NCI-H446 (cell line): Measurements from ENCODE around the gene GLYATL1.

Source experiments
- DNase-seq, 2 experiments: peaks; one replicate each; lab custom pipeline; 2025; lab: John Stamatoyannopoulos, UW

GLYATL1 gene, protein sequence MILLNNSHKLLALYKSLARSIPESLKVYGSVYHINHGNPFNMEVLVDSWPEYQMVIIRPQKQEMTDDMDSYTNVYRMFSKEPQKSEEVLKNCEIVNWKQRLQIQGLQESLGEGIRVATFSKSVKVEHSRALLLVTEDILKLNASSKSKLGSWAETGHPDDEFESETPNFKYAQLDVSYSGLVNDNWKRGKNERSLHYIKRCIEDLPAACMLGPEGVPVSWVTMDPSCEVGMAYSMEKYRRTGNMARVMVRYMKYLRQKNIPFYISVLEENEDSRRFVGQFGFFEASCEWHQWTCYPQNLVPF

DNA sequence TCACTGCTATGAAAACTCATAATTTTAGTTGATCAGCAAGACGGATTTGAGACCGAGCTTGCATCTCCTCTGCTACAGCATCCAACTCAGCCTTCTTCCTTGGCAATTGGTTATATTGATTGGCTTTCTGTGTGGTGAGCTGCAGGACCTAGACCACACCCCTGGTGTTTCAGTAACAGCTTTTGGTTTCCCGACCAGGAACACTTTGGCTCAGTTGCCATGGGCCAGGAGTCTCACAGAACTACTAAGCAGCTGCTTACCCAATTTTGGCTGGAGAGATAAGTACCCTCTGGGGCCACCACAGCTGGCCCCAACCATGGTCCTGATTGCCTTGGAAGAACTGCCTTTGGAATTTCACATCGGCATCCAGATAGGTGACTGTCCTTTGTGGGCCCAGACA lies at the start of gene GLYATL1:
TSS of gene GLYATL1 (plus strand) at position 212 of the 400 bp plus-strand sequence. CDS start 7,600 bp downstream, outside the sequence.
- no peak for DNase-seq

DNA sequence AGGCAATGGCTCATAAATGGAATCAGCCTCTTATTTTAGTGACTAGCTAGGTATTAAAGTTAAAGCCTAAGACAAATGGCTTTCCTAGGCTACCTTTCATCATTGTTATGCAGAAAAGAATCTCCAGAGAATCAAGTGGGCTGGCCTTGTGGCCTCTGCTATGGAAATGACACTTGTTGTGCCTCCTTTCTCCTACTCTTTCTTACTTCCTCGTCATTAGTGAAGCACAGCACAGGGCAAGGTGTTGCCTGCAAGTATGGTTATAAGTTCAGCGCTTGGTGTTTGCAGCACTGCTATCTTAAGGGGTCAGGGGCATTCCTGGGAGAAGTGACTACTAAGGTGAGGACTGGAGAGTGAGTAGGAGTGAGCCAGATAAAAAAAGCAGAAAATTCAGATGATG lies 45.4 kb upstream of the GLYATL1 start:
- DNase-seq: no peak

DNA sequence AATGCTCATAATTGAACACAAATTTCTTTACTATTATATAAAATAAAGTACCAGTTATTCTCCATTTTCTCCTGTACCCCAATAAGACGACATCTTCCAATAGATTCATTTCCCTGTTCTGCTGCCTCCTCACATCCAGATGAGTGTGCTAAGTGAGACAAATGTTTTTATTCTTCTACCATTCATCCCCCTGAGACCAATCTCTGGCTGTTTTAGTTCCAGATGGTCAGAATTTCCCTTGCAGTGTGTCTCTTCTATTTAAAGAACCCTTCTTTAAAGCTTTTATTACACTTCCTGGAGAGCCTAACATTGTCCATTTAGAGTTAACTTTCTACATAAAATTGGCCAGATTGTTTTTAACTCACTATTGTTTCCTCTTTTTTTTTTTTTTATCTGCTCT lies 41.2 kb upstream of the GLYATL1 start:
- DNase-seq: no peak

DNA sequence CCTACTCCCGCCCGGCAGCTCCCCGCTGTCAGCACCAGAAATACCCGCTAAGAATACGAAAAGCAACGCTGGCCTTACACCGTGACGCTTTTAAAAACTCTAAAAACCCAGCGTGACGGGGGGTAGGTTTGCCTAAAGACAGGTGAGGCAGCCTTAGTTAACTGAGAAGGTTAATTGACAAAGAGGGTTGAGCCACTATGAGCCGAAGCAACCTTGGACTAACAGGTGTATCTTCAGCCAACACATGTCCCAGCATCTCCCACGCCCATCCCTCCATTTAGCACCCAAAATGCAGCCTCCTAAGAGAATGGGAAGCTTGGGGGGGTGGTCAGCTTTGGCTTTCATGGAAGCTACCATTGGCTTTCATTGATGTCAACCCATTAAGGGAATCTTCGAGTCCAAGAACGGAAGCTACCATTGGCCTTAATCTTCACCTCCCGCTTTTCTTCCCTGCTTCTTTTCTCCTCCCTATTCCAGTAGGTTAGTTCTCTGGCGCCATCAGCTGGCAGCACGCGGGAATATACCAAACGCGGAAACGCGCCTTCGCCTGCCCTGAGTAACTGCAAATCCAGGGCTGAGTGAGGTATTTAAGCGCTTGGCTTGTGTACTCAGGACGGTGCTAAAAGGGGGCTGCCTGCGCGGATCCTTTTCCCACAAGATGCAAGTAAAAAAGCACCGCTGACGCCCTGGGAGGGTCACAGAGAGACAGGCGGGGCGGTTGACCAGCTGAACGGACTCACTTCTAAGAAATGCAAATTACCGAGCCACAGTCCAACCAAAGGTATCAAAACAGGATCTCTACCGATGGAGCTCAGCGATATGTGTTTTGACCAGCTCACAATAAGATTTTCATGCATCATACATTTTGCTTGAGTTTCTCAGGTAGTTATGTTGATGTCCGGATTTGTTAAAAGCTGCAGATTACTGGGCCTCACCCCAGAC lies 38.5 kb upstream of the GLYATL1 start:
- peak in 1 of 2 experiments; percentile 29 for DNase-seq

DNA sequence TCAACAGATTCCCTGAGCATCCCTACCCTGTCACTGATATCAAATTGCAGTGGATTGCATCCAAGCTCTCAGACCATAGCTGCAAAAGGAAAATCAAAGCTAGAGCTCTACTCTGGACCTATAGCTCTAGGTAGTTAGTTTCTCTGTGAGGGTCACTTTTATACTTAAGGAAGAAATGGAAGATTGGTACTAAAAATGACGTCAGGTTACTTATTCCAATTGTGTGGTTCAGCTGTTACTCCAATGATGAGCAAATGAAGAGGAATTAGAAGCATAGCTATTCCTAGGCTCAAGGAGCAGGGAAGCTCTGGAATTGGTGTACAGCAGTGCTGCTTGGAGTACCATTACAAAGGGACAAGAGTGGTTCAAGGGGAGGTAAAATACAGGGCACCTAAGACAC lies 36.4 kb upstream of the GLYATL1 start:
- no peak for DNase-seq

DNA sequence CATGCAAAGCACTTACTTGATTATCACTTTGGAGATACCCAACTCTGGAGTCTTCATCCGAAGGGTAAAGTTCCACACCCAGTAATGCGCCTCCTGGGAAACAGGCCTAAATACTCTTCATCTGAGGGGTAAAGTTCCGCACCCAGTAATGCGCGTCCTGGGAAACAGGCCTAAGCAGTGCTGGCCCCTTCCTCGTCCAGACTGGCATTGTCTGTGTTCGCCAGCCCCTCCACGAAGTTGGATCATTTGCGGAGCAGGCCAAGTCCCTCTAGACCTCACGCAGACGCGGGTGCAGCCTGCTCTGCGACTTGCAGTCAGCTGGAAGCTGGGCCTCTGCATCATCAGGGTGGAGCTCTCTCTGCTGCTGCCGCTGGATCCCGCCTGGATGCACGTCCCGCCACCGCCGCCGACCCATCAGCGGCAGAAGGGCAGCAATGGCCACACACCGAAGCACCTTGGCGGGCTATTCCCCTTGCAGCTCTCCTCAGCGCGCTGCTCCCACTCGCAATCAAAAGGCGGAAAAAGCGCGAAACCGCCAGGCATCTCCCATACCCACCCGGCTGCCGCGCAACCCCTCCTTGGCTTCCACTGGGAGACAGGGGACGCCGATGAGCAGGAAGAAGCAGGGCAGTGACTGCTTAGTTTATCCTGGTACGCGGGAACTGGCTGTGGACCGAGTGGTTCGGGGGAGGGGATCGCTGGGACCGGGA lies 34.1 kb upstream of the GLYATL1 start:
- peak; percentile 71 to 76 for DNase-seq

DNA sequence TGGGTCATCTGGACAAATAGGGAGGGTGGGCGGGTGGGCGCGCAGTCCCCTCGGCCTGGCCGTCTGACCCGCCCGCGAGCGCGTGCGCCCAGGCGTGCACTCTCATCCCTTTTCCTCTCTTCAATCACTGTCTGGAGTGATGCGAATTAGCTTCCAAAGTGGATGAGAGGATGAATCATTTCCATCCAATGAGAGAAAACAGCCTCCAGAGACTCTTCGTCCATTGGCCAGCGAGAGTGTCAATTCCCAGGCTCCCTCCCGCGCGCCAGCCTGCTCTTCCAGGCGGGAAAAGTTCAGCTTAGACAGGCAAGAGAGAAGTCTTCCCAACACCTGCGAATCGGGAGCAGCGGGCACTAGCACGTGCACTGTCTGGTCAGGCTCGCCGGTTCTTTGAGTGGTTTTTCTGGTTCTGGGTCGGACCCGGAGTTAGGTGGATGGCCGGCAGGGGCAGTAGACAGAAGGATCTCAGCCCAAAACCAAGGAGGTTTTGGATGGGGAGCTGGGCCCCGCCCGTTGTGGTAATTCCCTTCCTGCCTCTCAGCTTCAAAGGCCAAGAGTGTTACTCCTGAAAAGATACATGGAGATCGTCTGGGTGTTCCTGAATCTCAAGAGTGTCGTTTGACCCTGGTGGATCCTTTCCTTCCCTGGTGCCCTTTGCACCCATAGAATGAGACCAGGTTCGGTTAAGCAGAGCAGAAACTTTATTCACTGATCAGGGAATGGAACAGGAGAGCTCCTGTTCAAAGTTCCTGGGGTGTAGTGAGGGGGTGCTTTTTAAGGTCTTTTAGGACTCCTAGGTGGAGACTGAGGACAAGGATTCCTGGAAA lies 33.4 kb upstream of the GLYATL1 start:
- peak; percentile 88 to 97 for DNase-seq

DNA sequence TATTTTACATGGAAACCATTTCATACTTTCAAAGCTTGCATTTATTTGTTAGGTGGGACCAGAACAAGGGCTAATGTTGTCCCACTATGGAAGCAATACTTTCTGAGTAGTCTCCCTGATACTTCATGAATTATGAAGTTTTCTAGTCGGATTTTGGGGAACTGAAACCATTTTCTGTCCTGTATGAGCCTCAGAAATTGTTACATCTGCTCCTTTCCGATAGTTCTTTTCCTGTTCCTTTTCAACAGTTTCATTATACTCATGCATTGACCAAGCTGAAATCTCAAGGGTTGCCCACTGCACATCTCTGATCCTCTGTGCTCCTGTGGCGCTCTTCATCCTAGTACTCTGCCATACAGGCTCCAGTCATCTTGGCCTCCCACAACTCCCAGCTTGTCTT lies 31.5 kb upstream of the GLYATL1 start:
- no peak for DNase-seq

DNA sequence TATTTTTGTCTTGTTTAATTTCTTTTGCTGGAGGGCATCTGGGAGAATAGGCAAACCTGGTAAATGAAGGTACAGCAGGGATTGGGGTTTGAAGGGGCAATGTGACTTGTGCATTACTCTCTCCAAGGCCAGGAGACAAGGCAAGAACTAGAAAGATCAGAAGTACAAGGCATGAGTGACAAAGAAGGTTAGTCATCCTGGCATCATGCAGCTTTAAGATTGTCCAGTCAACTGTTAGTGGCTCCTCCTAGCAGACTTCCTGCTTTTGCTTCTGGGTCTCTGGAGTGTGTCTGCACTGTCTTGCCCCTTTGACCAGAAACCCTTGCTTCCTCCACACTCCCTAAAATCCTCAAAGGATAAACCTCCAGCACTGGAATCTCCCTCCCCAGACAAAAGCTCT lies 27.2 kb upstream of the GLYATL1 start:
- no peak for DNase-seq

DNA sequence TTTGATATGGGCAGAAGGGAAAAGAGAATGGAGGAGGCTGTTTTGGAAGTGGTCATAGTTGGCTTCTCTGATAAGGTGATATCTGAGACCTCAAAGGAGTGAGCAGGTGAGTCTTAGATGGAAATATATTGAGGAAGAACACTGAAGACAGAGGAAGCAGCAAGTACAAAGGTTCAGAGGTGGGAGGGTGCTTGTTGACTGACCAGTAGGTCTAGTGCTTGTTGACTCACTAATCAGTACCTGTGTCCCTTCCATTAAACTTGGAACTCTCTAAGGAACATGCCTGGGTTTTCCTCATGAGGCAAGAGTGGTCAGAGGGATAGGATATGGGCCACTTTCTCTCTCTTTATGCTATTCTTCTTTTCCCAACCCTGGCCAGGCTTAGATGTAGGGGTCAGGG lies 25.6 kb upstream of the GLYATL1 start:
- no peak for DNase-seq

DNA sequence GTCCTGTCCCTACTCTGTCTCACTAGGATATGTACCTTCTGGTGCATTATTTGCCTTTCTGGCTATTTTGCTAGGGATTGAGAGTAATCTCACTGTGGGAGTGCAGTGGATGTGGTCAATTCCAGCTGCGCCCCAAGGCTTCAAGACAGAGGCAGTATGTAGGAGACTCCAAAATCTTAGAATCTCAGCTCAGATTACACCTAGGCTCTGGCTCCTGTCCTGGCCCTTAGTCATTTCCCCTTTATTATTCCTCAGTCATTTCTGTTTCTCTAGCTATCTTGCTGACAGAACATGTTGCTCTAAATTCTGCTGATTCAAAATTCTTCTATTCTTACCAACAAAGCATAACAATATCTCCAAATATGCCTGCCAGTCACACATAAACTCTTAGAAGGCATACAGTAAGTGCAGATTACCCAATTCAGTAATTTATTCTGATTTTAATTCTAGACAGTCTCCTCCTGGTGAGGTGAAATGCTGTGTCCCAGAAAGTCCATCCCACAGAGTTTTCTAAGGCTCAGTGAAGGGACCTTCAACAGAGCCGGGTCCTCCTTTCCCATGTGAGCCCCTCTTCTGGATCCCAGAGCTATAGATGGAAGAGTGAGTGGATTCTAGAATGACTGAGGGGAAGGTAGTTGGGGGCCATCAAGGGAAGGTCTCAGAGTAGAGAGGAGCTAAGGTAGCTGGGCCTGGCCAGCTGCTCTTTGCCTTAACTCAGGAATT lies 24.3 kb upstream of the GLYATL1 start:
- DNase-seq: no peak

DNA sequence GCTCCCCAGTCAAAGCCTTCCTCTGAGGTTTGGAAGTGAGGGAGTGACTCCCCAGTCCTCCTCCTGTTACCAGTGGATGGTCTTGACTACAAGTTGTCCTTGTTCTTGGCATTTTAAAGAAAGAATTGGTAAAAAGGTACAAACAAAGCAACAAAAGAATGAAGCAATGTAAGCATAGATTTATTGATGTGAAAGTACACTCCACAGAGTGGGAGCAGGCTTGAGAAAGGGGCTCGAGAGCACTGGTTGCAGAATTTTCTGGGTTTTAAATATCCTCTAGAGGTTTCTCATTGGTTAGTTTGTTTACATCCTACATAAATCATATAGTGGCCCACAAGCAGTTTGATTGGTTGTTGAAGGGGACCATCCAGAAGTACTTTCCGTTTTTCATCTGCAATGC lies 22.7 kb upstream of the GLYATL1 start:
- DNase-seq: no peak

DNA sequence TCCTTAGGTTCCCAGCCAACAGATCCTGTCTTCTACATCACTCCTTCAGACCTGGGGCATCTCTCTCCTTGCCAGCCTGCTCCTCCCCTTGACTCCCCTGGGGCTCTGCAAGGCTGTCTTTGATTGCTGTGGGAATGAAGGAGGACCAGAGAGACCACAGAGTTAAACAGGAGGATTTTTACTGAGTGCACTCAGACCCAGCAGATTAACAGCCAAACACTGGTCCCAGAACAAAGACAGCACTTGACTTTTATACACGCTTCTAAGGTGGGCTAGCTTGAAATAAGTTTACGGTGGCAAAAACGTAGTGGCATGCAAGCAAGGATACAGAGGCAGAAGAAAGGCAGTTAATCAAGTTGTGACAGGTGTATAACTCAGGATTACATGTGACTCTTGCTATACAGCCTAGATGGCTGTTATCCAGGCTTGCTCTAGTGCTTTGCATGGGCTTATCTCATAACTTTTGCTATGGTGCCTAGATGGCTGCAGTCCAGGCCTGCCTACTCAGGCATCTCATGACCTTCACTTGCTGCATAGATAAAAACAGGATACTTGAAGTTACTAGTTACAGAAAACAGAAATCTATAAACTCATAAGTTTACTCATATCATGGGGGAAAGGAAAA lies 22.0 kb upstream of the GLYATL1 start:
- DNase-seq: no peak

DNA sequence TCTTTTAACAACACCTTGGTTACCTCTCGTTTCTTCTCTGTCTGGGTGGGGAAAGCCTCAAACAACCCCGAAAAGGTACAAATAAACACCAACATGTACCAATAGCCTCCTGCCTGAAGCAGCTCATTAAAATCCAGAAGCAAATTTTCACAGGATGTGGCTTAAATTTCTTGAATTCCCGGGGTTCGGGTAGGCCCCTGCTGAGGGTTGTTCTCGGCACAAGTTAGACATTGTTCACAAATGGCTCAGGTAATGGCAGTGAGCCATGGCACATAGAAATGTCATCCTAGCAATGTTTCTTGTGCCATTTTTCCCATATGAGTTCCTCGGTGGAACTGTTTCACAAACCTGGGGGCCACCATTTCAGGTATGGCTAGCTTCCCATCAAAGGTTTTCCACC lies 19.7 kb upstream of the GLYATL1 start:
- no peak for DNase-seq

DNA sequence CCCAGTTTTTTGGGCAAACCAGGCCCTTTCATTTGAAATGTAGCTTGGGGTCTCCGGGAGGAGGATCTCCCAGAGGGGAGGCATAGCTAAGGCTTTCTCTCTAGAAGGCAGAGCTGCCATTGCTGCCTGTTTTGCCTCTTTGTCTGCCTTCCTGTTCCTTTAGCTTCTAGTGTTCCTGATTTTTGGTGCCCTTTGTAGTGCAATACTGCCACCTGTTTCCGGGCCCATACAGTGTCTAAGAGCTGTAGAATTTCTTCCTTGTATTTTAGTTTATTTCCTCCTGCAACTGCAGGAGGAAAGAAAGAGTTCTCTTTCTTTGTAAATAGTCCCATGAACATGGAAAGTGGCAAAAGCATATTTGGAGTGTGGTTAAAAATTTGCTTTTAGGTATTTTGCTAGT lies 19.3 kb upstream of the GLYATL1 start:
- no peak for DNase-seq

DNA sequence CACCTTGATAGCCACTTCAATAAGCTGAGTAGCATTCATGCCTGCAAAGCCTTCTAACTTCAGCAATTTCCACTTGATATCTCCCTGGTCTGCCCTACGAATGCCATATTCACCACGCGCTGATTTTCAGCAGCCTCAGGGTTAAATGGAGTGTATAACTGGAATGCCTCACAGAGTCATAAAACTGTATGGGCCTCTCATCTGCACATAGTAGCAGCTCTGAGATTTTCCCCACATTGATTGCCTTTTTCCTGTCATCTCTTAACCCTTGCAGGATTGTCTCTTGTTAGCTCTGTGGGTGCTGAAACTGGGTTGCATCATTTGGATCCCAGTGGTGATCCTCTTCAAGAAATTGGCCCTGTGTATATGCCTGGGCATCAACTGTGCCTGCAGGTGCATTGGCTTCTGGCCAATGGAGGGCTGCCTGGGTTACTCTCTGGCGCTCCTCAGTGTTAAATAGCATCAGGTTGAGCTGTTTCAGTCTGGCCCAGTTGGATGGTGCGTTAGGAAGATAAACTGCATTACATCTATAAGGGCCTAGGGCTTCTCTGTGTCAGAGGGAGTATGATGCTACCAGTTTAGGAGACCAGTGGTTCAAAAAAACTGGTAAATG lies 17.4 kb upstream of the GLYATL1 start:
- no peak for DNase-seq

DNA sequence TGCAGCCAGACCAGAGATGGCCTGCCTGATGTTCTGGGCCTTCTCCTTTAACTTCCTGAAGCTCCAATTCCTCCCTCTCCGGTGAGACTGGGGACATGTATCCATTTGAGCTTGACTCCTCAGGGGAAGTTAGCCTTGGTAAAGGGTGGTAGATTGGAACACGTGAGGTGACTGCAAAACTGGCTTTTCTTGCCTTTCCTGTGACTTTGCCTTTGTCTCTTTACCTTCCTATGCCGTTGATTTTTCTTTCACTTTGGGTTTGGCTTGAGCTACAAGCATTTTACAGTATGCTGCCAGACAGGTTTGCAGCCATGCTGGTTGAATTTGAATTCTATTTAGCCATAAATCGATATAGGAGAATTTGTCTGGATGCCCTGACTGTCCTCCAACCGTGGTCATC lies 16.8 kb upstream of the GLYATL1 start:
- no peak for DNase-seq

DNA sequence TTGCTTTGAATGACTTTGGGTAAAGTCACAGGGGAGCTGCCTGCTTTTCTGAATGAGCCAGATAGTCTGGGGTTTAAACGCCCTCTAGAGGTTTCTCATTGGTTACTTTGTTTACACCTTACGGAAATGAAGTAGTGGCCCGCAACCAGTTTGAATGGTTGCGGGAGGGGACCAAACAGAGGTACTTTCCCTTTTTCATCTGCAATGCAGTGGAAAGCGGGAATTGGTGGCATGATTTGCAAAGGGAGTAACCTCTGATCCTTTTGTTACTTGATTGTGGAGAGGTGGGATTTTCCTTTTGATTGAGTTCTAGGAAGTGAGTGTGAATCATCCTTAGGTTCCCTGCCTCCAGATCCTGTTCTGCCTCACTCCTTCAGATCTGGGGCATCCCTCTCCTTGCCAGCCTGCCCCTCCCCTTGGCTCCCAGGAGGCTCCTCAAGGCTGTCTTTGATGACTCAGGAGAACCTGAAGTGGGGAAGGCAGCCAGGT lies 15.9 kb upstream of the GLYATL1 start:
- DNase-seq: peak; percentile 28 to 38

DNA sequence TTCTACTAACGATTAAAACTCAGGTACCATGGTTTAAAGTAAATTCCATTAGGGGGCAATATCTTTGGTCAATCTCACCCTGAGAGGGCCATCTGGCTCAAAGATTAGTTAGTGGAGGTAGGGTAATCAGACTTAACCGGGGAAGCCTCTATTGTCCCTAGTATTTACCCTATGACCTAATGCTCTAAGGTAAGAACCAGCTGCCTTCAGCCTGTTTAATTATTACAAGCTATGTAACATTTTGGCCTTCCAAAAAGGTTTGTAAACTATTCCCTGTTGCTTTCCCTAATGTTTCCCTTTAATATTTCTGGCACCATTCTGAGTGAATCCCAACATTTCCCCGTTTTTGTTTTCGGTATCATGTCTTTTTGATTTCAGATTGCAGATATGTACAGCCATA lies 15.1 kb upstream of the GLYATL1 start:
- no peak for DNase-seq

DNA sequence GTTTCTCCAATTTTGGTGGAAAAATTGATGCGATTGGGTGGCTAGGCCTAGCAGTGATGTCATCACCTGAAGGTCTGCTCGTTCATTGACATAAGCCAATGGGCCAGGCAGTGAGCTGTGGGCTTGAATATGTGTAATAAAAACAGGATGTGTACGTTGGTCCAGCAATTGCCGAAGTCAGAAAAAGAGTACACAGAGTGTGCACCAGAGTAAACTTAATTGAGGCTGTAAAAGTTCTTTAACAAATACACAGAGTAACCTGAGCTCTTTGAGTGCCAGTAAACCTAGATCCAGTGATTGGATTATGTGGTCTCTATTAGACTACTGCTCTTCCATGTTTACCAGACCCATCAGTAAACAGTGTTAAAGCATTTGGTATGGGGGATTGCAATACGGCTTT lies 13.0 kb upstream of the GLYATL1 start:
- no peak for DNase-seq
